ENCODE measurements around the gene FRMPD2.

The FRMPD2 gene

GRCh38 chr10:48309711-48310226 is 35.3 kb upstream of the FRMPD2 start:
- TF ChIP-seq, protein P1, sequence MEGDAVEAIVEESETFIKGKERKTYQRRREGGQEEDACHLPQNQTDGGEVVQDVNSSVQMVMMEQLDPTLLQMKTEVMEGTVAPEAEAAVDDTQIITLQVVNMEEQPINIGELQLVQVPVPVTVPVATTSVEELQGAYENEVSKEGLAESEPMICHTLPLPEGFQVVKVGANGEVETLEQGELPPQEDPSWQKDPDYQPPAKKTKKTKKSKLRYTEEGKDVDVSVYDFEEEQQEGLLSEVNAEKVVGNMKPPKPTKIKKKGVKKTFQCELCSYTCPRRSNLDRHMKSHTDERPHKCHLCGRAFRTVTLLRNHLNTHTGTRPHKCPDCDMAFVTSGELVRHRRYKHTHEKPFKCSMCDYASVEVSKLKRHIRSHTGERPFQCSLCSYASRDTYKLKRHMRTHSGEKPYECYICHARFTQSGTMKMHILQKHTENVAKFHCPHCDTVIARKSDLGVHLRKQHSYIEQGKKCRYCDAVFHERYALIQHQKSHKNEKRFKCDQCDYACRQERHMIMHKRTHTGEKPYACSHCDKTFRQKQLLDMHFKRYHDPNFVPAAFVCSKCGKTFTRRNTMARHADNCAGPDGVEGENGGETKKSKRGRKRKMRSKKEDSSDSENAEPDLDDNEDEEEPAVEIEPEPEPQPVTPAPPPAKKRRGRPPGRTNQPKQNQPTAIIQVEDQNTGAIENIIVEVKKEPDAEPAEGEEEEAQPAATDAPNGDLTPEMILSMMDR (IDR thresholded peaks at IDR 0.05; ENCODE audit: low read depth, low read length, missing control alignments), result peak; percentile 25
- in situ Hi-C loops (cut with HindIII; ENCODE audit: low sequenced_read_pairs), result no loop called here
- no peak overlapping the region for H3K4me3 ChIP-seq (ENCODE audit: low read depth, low read length)
- no peak for DNase-seq (ENCODE audit: low read depth)

DNA sequence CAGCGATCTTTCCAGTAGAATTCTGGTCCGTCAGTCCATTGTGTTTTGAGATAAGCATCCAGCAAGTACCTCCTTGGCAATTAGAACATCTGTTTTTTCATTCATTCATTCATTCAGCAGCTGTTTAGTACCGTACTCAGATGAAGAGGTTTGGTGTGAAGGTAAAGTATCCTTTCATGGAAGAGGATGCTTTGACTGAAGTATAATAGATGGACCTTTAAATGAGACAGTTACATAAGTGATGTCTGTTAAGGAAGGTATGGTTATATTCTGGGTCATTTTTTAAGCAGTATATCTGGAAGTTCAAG is 33.2 kb upstream of the FRMPD2 start:
- peak overlapping the region; percentile 80 for H3K4me3 ChIP-seq (ENCODE audit: low read depth, low read length)
- TF ChIP-seq, protein P1 (IDR thresholded peaks at IDR 0.05; ENCODE audit: low read depth, low read length, missing control alignments), result no peak

DNA sequence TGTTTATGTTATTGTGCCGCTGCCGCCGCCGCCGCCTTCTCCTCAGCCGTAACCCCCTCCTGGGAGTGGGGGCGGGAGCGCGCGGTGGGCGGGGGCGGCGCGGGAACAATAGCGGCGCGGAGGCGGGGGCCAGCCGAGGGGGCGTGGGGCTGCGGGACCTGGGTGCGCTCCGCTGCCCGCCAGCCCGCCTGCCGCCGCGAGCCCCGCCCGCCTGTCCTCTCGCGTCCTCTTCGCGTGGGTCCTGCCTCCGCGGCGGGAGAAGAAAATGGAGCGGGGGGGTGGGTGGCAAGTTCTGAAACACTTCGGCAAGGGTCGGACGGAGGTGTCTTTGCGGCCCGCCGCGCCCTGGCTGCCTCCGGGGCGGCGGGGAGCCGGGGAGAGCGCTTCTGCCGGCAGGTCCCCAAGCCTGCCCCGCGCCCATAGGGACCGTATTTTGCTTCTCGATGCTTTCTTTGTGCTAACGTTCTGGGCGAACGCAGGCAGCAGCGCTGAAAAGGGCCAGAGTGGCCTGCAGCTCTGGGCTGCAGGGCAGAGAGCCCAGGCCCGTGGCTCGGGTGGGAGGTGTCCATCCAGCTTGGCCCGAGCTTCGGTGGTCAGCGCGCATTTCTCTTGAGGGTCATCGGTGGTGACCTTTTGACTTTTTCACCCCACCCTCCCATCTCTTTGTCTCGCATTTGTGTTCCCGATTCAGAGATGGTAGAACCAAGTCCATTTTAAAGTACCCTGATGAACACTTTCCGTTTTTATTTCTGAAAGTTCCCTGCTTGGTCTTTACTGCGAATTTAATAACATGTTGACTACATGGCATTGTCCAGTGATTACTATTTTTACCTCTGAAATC is 32.6 kb upstream of the FRMPD2 start:
- in situ Hi-C loops (cut with HindIII; ENCODE audit: low sequenced_read_pairs), result no loop called here
- peak overlapping the region; percentile 80 for H3K4me3 ChIP-seq (ENCODE audit: low read depth, low read length)
- TF ChIP-seq, protein P1 (IDR thresholded peaks at IDR 0.05; ENCODE audit: low read depth, low read length, missing control alignments), result no peak
- no peak for DNase-seq (ENCODE audit: low read depth)

More for the DNA sequence above, 33.2 kb upstream of the FRMPD2 start:
- in situ Hi-C loops (cut with HindIII; ENCODE audit: low sequenced_read_pairs), result no loop called here
- DNase-seq (ENCODE audit: low read depth), result no peak

DNA sequence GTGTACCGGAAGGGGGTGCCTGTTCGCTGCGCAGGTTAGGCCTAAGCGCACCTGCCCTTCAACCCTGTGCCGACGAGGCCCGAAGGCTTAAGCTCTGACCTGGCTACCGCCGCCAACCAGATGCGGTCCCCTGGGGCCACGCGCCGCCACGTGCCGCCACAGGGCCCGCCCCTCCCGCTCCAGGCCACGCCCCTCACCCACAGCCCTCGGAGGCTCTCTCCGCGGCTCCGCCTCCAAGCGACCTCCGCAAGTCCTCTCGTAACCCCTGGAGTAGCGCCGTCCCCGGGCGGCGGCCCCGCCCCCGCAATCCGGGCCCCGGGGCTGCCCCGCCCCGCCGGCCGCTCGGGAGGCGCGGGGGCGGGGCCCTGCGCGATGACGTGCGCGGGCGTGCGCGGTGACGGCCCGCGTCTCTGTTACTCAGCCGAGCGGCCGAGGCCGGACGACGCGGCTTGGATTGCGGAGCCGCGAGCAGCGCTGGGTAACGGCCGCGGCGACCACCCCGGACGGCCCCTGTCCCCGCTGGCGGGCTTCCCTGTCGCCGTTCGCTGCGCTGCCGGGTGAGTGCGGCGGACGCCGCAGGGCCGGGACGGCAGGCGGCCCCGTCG is 31.9 kb upstream of the FRMPD2 start, which contains the start of gene MAPK8:
Gene MAPK8, plus strand, starts transcription at position 413 of the 605 bp plus-strand sequence. CDS start 94,984 bp downstream, outside the sequence.
- in situ Hi-C loops (cut with HindIII; ENCODE audit: low sequenced_read_pairs), result no loop called here
- H3K4me3 ChIP-seq (ENCODE audit: low read depth, low read length), result peak within 1 kb of the TSS; percentile 80
- TF ChIP-seq, protein P1 (IDR thresholded peaks at IDR 0.05; ENCODE audit: low read depth, low read length, missing control alignments), result no peak
- peak; percentile 43 for DNase-seq (ENCODE audit: low read depth)

- no peak for DNase-seq (ENCODE audit: low read depth)
- peak overlapping the region; percentile 80 for H3K4me3 ChIP-seq (ENCODE audit: low read depth, low read length)
- TF ChIP-seq, protein P1 (IDR thresholded peaks at IDR 0.05; ENCODE audit: low read depth, low read length, missing control alignments), result no peak
- in situ Hi-C loops (cut with HindIII; ENCODE audit: low sequenced_read_pairs), result no loop called here
These were observed 31.4 kb upstream of the FRMPD2 start for GRCh38 chr10:48305905-48306264.

GRCh38 chr10:48302515-48303476 is 28.3 kb upstream of the FRMPD2 start:
- in situ Hi-C loops (cut with HindIII; ENCODE audit: low sequenced_read_pairs), result loop anchor here (5.0 kb wide), 1 partner anchor 50 kb away; no protein-coding TSS in a partner anchor
- no peak for DNase-seq (ENCODE audit: low read depth)
- TF ChIP-seq, protein P1 (IDR thresholded peaks at IDR 0.05; ENCODE audit: low read depth, low read length, missing control alignments), result no peak
- no peak overlapping the region for H3K4me3 ChIP-seq (ENCODE audit: low read depth, low read length)
